HEK293 (cell line): ENCODE measurements around the gene RPL3.
"Not testable (repeated sequence)": the region's sequence is repeated elsewhere in the genome, so short reads cannot be mapped to it uniquely, and the experiment has no call there.

ENCODE experiments used
- ZNF311 ChIP-seq: fragments of 450-650 bp; formaldehyde crosslinking; IDR thresholded peaks from 2 replicates; pipeline ENCODE4 v1.5.1; 2017; ENCODE audit warnings: missing biosample characterization, missing genetic modification characterization, borderline replicate concordance
- TF ChIP-seq, protein P1 (sequence below): fragments of 450-650 bp; formaldehyde crosslinking; IDR thresholded peaks from 2 replicates; pipeline ENCODE4 v1.5.1; 2016; ENCODE audit warnings: missing biosample characterization, missing genetic modification characterization

DNA sequence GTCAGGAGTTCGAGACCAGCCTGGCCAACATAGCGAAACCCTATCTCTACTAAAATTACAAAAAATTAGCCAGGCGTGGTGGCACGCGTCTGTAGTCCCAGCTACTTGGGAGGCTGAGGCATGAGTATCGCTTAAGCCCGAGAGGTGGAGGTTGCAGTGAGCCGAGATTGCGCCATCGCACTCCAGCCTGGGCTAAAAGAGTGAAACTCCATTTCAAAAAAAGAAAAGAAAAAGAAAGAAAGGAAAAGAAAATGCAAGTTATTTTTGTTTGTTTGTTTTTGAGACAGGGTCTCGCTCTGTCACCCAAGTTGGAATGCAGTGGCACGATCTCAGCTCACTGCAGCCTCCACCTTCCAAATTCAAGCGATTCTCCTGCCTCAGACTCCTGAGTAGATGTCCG, 36.4 kb upstream of the RPL3 start:
- TF ChIP-seq, protein P1, sequence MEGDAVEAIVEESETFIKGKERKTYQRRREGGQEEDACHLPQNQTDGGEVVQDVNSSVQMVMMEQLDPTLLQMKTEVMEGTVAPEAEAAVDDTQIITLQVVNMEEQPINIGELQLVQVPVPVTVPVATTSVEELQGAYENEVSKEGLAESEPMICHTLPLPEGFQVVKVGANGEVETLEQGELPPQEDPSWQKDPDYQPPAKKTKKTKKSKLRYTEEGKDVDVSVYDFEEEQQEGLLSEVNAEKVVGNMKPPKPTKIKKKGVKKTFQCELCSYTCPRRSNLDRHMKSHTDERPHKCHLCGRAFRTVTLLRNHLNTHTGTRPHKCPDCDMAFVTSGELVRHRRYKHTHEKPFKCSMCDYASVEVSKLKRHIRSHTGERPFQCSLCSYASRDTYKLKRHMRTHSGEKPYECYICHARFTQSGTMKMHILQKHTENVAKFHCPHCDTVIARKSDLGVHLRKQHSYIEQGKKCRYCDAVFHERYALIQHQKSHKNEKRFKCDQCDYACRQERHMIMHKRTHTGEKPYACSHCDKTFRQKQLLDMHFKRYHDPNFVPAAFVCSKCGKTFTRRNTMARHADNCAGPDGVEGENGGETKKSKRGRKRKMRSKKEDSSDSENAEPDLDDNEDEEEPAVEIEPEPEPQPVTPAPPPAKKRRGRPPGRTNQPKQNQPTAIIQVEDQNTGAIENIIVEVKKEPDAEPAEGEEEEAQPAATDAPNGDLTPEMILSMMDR (tag by site-specific recombination): not testable (repeated sequence)
- not testable (repeated sequence) for TF ChIP-seq ZNF311 (tag by site-specific recombination)
